HepG2 (cell line): Measurements from ENCODE around the gene NLGN2. TPM values are rescaled to one million over a fixed set of nuclear protein-coding genes. Genes with fewer than 3 reads are reported as not detected.

Experiments
- DNMT1 ChIP-seq: sonication (generic); formaldehyde crosslinking; IDR thresholded peaks from 2 replicates; pipeline ENCODE4 v1.5.1; 2020; ENCODE audit warnings: mild to moderate bottlenecking, missing genetic modification reagents
- FOXK2 ChIP-seq: fragments of 450-650 bp; IDR thresholded peaks from 2 replicates; pipeline ENCODE4 v1.6.1; 2016
- GRHL1 ChIP-seq: sonication (generic); formaldehyde crosslinking; conservative IDR thresholded peaks from 2 replicates; pipeline ENCODE4 v1.8.0; 2022; ENCODE audit warnings: missing genetic modification reagents
- HHEX ChIP-seq: IDR thresholded peaks from 2 replicates; pipeline ENCODE4 v1.6.1; 2016; ENCODE audit warnings: control low read depth
- IKZF1 ChIP-seq: fragments of 450-650 bp; IDR thresholded peaks from 2 replicates; pipeline ENCODE4 v1.7.1; 2016
- MATR3 ChIP-seq: sonication (generic); formaldehyde crosslinking; IDR thresholded peaks from 2 replicates; pipeline ENCODE4 v1.4.0; 2020; ENCODE audit warnings: missing genetic modification reagents
- MED13 ChIP-seq: sonication (generic); formaldehyde crosslinking; IDR thresholded peaks from 2 replicates; pipeline ENCODE4 v1.5.0; 2020; ENCODE audit warnings: missing genetic modification reagents
- MEIS1 ChIP-seq: sonication (generic); formaldehyde crosslinking; IDR thresholded peaks from 2 replicates; pipeline ENCODE4 v1.9.0; 2021; ENCODE audit warnings: mild to moderate bottlenecking, missing genetic modification reagents, moderate library complexity, borderline replicate concordance
- MLX ChIP-seq: IDR thresholded peaks from 2 replicates; pipeline ENCODE4 v1.6.1; 2016
- NFE2L2 ChIP-seq: fragments of 150-350 bp; IDR thresholded peaks from 2 replicates; pipeline ENCODE4 v1.6.1; 2014; ENCODE audit warnings: low read length
- RCOR2 ChIP-seq: IDR thresholded peaks from 2 replicates; pipeline ENCODE4 v1.6.1; 2016; ENCODE audit warnings: missing biosample characterization, missing genetic modification reagents
- REXO4 ChIP-seq: sonication (generic); formaldehyde crosslinking; IDR thresholded peaks from 2 replicates; pipeline ENCODE4 v1.8.0; 2022; ENCODE audit warnings: missing genetic modification reagents, mild to moderate bottlenecking, borderline replicate concordance
- SMAD9 ChIP-seq: sonication (generic); formaldehyde crosslinking; IDR thresholded peaks from 2 replicates; pipeline ENCODE4 v1.5.1; 2020; ENCODE audit warnings: mild to moderate bottlenecking, missing genetic modification reagents
- SSRP1 ChIP-seq: IDR thresholded peaks from 2 replicates; pipeline ENCODE4 v1.6.1; 2016; ENCODE audit warnings: control low read depth
- STAT6 ChIP-seq: sonication (generic); formaldehyde crosslinking; IDR thresholded peaks from 2 replicates; pipeline ENCODE4 v1.4.0; 2020; ENCODE audit warnings: missing genetic modification reagents, mild to moderate bottlenecking, borderline replicate concordance
- TBL1XR1 ChIP-seq: fragments of 150-350 bp; IDR thresholded peaks from 2 replicates; pipeline ENCODE4 v1.6.1; 2014; ENCODE audit warnings: borderline replicate concordance, low read length; ENCODE audit not compliant: partially characterized antibody
- ZFP90 ChIP-seq: sonication (generic); formaldehyde crosslinking; IDR thresholded peaks from 2 replicates; pipeline ENCODE4 v1.8.0; 2022; ENCODE audit warnings: missing genetic modification reagents, mild to moderate bottlenecking, inconsistent platforms, borderline replicate concordance
- ZNF331 ChIP-seq: sonication (generic); formaldehyde crosslinking; IDR thresholded peaks from 2 replicates; pipeline ENCODE4 v1.4.0; 2020; ENCODE audit warnings: missing genetic modification reagents
- ZNF354B ChIP-seq: sonication (generic); formaldehyde crosslinking; IDR thresholded peaks from 2 replicates; pipeline ENCODE4 v1.8.0; 2022; ENCODE audit warnings: mild to moderate bottlenecking, missing genetic modification reagents
- ZNF572 ChIP-seq: sonication (generic); formaldehyde crosslinking; IDR thresholded peaks from 2 replicates; pipeline ENCODE4 v1.5.1; 2020; ENCODE audit warnings: mild to moderate bottlenecking, missing genetic modification reagents
- ZNF704 ChIP-seq: sonication (generic); formaldehyde crosslinking; IDR thresholded peaks from 2 replicates; pipeline ENCODE4 v1.8.1; 2023; ENCODE audit warnings: mild to moderate bottlenecking, inconsistent platforms, moderate library complexity, missing genetic modification reagents, borderline replicate concordance
- ZNF713 ChIP-seq: sonication (generic); formaldehyde crosslinking; IDR thresholded peaks from 2 replicates; pipeline ENCODE4 v1.4.0; 2020; ENCODE audit warnings: mild to moderate bottlenecking, missing genetic modification reagents
- polyA plus RNA-seq, 8 experiments: library from polyadenylated mRNA; depleted of rRNA in 3 of 8; stranded (reverse) in 7 of 8; unstranded in 1 of 8; fragments of >200 nt; fragmentation: Illumina TruSeq in 4 of 8; extraction: Trizol in 4 of 8; gene quantifications; 2 replicates each; pipeline versions ENCODE4 v1.2.1 to v1.2.3, GENCODE V29; 2011 to 2016; ENCODE audit warnings: low read depth in 4 of 8, missing spikeins in 1 of 8, mixed read lengths in 1 of 8; ENCODE audit not compliant: insufficient read depth in 1 of 8
- total RNA-seq, 5 experiments: library from RNA; depleted of rRNA; stranded (reverse); fragments of >200 nt; fragmentation: Illumina TruSeq; extraction: Trizol; gene quantifications; 2 replicates each; pipeline ENCODE4 v1.2.3, GENCODE V29; 2016; ENCODE audit warnings: low read depth in 1 of 5
- TF ChIP-seq, protein P1 (sequence below): sonication (generic); formaldehyde crosslinking; IDR thresholded peaks from 2 replicates; pipeline ENCODE4 v1.4.0; 2020; ENCODE audit warnings: missing genetic modification reagents

The NLGN2 gene
- total and polyA plus RNA-seq, 2 of the 13 experiments (the other 11 are each of a cell fraction or from before 2014, with no cell fraction given) = 1.9 to 11.0 TPM

GRCh38 chr17:7444682-7445618, 37.3 kb downstream of the NLGN2 start, which contains the start of gene CHRNB1 (continued):
- TF ChIP-seq SSRP1 = no peak
- TF ChIP-seq RCOR2 = no peak
- TF ChIP-seq ZNF704 = 0 out of 2 replicates have a peak, but pooled peaks have one; percentile 25
- TF ChIP-seq DNMT1 (CRISPR knock-in tag) = no peak
- no peak for TF ChIP-seq MLX
- TF ChIP-seq ZNF354B (CRISPR knock-in tag) = no peak
- no peak for TF ChIP-seq IKZF1
- 0 out of 2 replicates have a peak, but pooled peaks have one; percentile 42 for TF ChIP-seq ZFP90 (CRISPR knock-in tag)
- no peak for TF ChIP-seq HHEX (CRISPR knock-in tag)
- TF ChIP-seq FOXK2 = no peak
- TF ChIP-seq MATR3 = no peak
- TF ChIP-seq REXO4 = no peak
- TF ChIP-seq GRHL1 (CRISPR knock-in tag) = no peak
- TF ChIP-seq STAT6 = no peak
- TF ChIP-seq SMAD9 (CRISPR knock-in tag) = no peak
- TF ChIP-seq ZNF572 (CRISPR knock-in tag) = no peak
- peak; percentile 80; the same call in 1 of the 2 replicates for TF ChIP-seq MEIS1 (CRISPR knock-in tag)
- TF ChIP-seq TBL1XR1 = peak; percentile 48
- TF ChIP-seq, protein P1, sequence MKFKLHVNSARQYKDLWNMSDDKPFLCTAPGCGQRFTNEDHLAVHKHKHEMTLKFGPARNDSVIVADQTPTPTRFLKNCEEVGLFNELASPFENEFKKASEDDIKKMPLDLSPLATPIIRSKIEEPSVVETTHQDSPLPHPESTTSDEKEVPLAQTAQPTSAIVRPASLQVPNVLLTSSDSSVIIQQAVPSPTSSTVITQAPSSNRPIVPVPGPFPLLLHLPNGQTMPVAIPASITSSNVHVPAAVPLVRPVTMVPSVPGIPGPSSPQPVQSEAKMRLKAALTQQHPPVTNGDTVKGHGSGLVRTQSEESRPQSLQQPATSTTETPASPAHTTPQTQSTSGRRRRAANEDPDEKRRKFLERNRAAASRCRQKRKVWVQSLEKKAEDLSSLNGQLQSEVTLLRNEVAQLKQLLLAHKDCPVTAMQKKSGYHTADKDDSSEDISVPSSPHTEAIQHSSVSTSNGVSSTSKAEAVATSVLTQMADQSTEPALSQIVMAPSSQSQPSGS (CRISPR knock-in tag) = no peak; the same call in 1 of the 2 replicates
- TF ChIP-seq MED13 (CRISPR knock-in tag) = no peak
- no peak for TF ChIP-seq ZNF713
- no peak for TF ChIP-seq NFE2L2
- TF ChIP-seq ZNF331 (CRISPR knock-in tag) = peak; percentile 33; the same call in 1 of the 2 replicates
